Endodermal cell (in vitro differentiated cells): ENCODE measurements around the gene SPOPL. TPM values are rescaled to one million over a fixed set of nuclear protein-coding genes. Genes with fewer than 3 reads are reported as not detected.

Experiments
- DNase-seq: peaks from one replicate; pipeline ENCODE4 v3.0.0-alpha.2; 2017
- H3K27ac ChIP-seq: 2 replicates; pipeline ENCODE4 v1.5.1; 2013; ENCODE audit warnings: mild to moderate bottlenecking, low read depth, low read length, moderate library complexity
- H3K27me3 ChIP-seq: 2 replicates; pipeline ENCODE4 v1.6.1; 2013; ENCODE audit warnings: mild to moderate bottlenecking, low read length, moderate library complexity; ENCODE audit not compliant: insufficient read depth, control insufficient read depth, poor library complexity, severe bottlenecking
- H3K36me3 ChIP-seq: 2 replicates; pipeline ENCODE4 v1.7.0; 2013; ENCODE audit warnings: mild to moderate bottlenecking, low read length, moderate library complexity; ENCODE audit not compliant: control insufficient read depth, insufficient read depth
- H3K4me1 ChIP-seq: one replicate; pipeline ENCODE4 v1.7.0; 2013; ENCODE audit warnings: low read length; ENCODE audit not compliant: control insufficient read depth, insufficient read depth
- H3K4me3 ChIP-seq: 2 replicates; pipeline ENCODE4 v1.5.1; 2013; ENCODE audit warnings: mild to moderate bottlenecking, low read length, moderate library complexity
- H3K9ac ChIP-seq: 2 replicates; pipeline ENCODE4 v1.6.1; 2013; ENCODE audit warnings: mild to moderate bottlenecking, low read length, moderate library complexity; ENCODE audit not compliant: poor library complexity, severe bottlenecking; ENCODE audit errors: extremely low read depth
- H3K9me3 ChIP-seq: 2 replicates; pipeline ENCODE4 v1.6.1; 2013; ENCODE audit warnings: mild to moderate bottlenecking, low read length, moderate library complexity; ENCODE audit not compliant: control insufficient read depth
- H3K27ac Mint-ChIP-seq: 2 replicates; pipeline ENCODE4 v1.8.0; 2020; ENCODE audit warnings: mixed read lengths
- H3K27me3 Mint-ChIP-seq: 2 replicates; pipeline ENCODE4 v1.8.0; 2021; ENCODE audit warnings: mild to moderate bottlenecking, mixed read lengths; ENCODE audit not compliant: insufficient read depth
- H3K36me3 Mint-ChIP-seq: 2 replicates; pipeline ENCODE4 v1.8.0; 2020; ENCODE audit warnings: low read depth, mixed read lengths
- H3K4me1 Mint-ChIP-seq: 2 replicates; pipeline ENCODE4 v1.8.0; 2020; ENCODE audit warnings: mixed read lengths
- H3K4me3 Mint-ChIP-seq: 2 replicates; pipeline ENCODE4 v1.8.0; 2020; ENCODE audit warnings: mild to moderate bottlenecking, moderate library complexity, mixed read lengths
- H3K9me3 Mint-ChIP-seq: 2 replicates; pipeline ENCODE4 v1.8.0; 2020; ENCODE audit warnings: mild to moderate bottlenecking, mixed read lengths
- CTCF ChIP-seq: fragments of 200-600 bp; sonication (generic); conservative IDR thresholded peaks from 2 replicates; pipeline ENCODE4 v1.5.0; 2021; ENCODE audit warnings: antibody characterized with exemption, mild to moderate bottlenecking
- WGBS, 2 experiments: methylation state at CpG; one replicate each; pipeline versions ENCODE4 v1.1.5 to v1.1.7; 2013; ENCODE audit warnings: missing lambda C conversion rate in 2 of 2, mixed read lengths in 1 of 2; ENCODE audit not compliant: insufficient coverage in 1 of 2, insufficient read length in 1 of 2; 5-methylcytosine and 5-hydroxymethylcytosine counted together
- total RNA-seq, 2 donors: library from RNA; stranded (reverse); fragmentation: NEBNext Ultra II Directional in 1 of 2; extraction: Animal tissue kit (Norgen Biotek cat#: 25700) in 1 of 2; gene quantifications; 2 replicates in 1 of 2; 3 replicates in 1 of 2; pipeline ENCODE4 v1.2.1, GENCODE V29; 2021

SPOPL gene
- total RNA-seq, 2 donors from 2014 or later = 17.4 to 26.9 TPM

DNA sequence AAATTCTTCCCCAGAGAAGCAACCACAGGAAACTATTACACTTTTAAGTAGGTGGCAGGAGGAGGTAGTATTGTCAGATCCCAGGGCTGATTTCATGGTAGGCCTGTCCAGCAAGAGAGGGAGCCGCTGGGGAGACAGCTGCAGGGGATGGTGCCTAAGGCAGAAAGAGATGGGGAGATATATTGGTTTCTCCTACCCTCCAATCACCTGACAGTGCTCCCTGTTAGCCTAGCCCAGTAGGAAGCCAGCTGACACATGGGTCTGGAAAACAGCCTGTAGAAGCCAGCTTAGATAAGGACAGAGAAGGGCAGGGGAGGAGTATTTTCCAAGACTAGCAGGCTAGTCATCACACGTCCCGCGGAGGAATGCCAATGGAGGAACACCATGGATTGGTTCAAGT lies 8.2 kb upstream of the SPOPL start:
- 88% methylated on average over 4 of the region's 4 CpGs; no CpG with 5 or more reads in 1 of the 2 experiments for WGBS, 2 experiments

DNA sequence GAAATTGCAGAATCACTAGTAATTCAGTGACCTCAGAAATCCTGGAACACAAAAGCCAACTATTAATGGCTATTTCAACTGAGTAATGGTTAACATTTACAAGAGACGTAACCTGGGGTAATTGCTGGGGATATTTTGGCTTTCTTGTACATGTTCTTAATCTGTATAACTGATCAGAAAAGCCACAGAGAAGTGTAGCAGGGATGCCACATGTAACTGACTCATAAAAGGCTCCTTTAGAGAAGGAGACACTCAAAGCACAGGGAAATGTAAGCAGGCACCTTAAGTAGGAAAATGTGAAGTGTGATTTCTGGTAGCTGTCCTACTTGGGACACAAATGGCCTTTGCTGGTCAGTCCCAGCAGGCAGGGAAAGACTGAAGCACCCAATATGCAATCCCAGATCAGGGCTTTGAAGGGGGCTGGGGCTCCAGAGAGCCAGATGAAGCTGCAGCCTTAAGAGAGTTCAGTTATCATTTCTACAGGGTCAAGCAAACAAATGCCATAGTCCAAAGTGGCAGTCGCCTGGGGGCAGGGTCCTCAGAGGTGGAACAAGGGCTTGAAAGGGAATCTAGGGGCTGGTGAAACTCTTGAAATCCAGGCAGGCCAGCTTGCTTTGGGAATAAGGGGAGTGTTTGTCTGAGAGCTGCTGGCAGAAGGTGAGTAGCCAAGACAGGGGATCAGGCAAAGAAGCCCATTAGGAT lies 7.2 kb upstream of the SPOPL start:
- Histone ChIP-seq H3K27me3 (no peaks in the 10 kb centered on the region), H3K4me1 (peaks cover 8% of the 10 kb centered on the region), H3K36me3 (no peaks in the 10 kb centered on the region), H3K9me3 (no peaks in the 10 kb centered on the region), H3K4me3 (no peak overlapping the region), H3K27ac (no peak overlapping the region), H3K9ac (no peak overlapping the region)
- peak; percentile 49 for DNase-seq
- H3K36me3 Mint-ChIP-seq = peaks cover 9% of the 10 kb centered on the region
- H3K9me3 Mint-ChIP-seq = no peaks in the 10 kb centered on the region
- H3K4me1 Mint-ChIP-seq = peaks cover 39% of the 10 kb centered on the region
- no peak for TF ChIP-seq CTCF
- 88 to 94% methylated on average over 2 of the region's 2 CpGs for WGBS, 2 experiments
- H3K27ac Mint-ChIP-seq = peak overlapping the region; percentile 26
- no peak overlapping the region for H3K4me3 Mint-ChIP-seq
- no peaks in the 10 kb centered on the region for H3K27me3 Mint-ChIP-seq

More for the DNA sequence above, 8.2 kb upstream of the SPOPL start:
- H3K36me3 ChIP-seq = no peaks in the 10 kb centered on the region
- H3K9me3 ChIP-seq = no peaks in the 10 kb centered on the region
- H3K4me1 Mint-ChIP-seq = peaks cover 39% of the 10 kb centered on the region
- no peak overlapping the region for H3K27ac ChIP-seq
- peak overlapping the region; percentile 76 for H3K27ac Mint-ChIP-seq
- H3K9ac ChIP-seq = no peak overlapping the region
- no peak overlapping the region for H3K4me3 ChIP-seq
- H3K36me3 Mint-ChIP-seq = peaks cover 9% of the 10 kb centered on the region
- H3K4me1 ChIP-seq = peaks cover 8% of the 10 kb centered on the region
- H3K27me3 Mint-ChIP-seq = no peaks in the 10 kb centered on the region
- H3K27me3 ChIP-seq = no peaks in the 10 kb centered on the region
- no peaks in the 10 kb centered on the region for H3K9me3 Mint-ChIP-seq
- peak; percentile 78 for DNase-seq
- H3K4me3 Mint-ChIP-seq = no peak overlapping the region
- no peak for TF ChIP-seq CTCF

- H3K27ac ChIP-seq = no peak overlapping the region
- H3K27me3 ChIP-seq = no peaks in the 10 kb centered on the region
- peaks cover 8% of the 10 kb centered on the region for H3K4me1 ChIP-seq
- H3K9me3 ChIP-seq = no peaks in the 10 kb centered on the region
- TF ChIP-seq CTCF = no peak
- no peaks in the 10 kb centered on the region for H3K9me3 Mint-ChIP-seq
- DNase-seq = no peak
- peaks cover 9% of the 10 kb centered on the region for H3K36me3 Mint-ChIP-seq
- no peaks in the 10 kb centered on the region for H3K36me3 ChIP-seq
- no peak overlapping the region for H3K4me3 ChIP-seq
- H3K27ac Mint-ChIP-seq = no peak overlapping the region
- H3K4me3 Mint-ChIP-seq = no peak overlapping the region
- 80 to 94% methylated on average over 1 to 2 of the region's 2 CpGs for WGBS, 2 experiments
- H3K4me1 Mint-ChIP-seq = peaks cover 39% of the 10 kb centered on the region
- no peak overlapping the region for H3K9ac ChIP-seq
- H3K27me3 Mint-ChIP-seq = no peaks in the 10 kb centered on the region
These were observed 6.2 kb upstream of the SPOPL start for GRCh38 chr2:138495384-138495783.
